Liver (tissue), 9 donors: ENCODE data around the gene VOPP1. TPM values are rescaled to one million over a fixed set of nuclear protein-coding genes. Genes with fewer than 3 reads are reported as not detected.

Source experiments
- DNase-seq: peaks from one replicate; pipeline ENCODE4 v3.0.0-alpha.2; 2017; ENCODE audit warnings: low spot score
- H3K27ac ChIP-seq, 2 donors: one replicate each; pipeline ENCODE4 v1.7.0; 2013; ENCODE audit warnings: inconsistent platforms in 2 of 2, low read length in 2 of 2, control low read depth in 1 of 2, low read depth in 1 of 2, mild to moderate bottlenecking in 1 of 2
- H3K27me3 ChIP-seq, 4 donors: one replicate each; pipeline versions ENCODE4 v1.6.1 to v1.7.0; 2013; ENCODE audit warnings: low read length in 3 of 4, inconsistent platforms in 1 of 4, mild to moderate bottlenecking in 1 of 4, moderate library complexity in 1 of 4; ENCODE audit not compliant: control insufficient read depth in 4 of 4, insufficient read depth in 4 of 4
- H3K36me3 ChIP-seq, 4 donors: one replicate each; pipeline versions ENCODE4 v1.6.1 to v1.7.0; 2013; ENCODE audit warnings: low read length in 3 of 4, mild to moderate bottlenecking in 3 of 4, low read depth in 1 of 4, moderate library complexity in 1 of 4; ENCODE audit not compliant: control insufficient read depth in 4 of 4, insufficient read depth in 3 of 4
- H3K4me1 ChIP-seq, 4 donors: one replicate each; pipeline versions ENCODE4 v1.6.1 to v1.7.0; 2013; ENCODE audit warnings: low read length in 3 of 4, mild to moderate bottlenecking in 3 of 4, moderate library complexity in 1 of 4; ENCODE audit not compliant: control insufficient read depth in 4 of 4, insufficient read depth in 4 of 4
- H3K4me3 ChIP-seq, 3 donors: one replicate each; pipeline versions ENCODE4 v1.6.1 to v1.7.0; 2013; ENCODE audit warnings: low read length in 3 of 3, control low read depth in 1 of 3, low read depth in 1 of 3, mild to moderate bottlenecking in 1 of 3
- H3K9ac ChIP-seq, 2 donors: one replicate each; pipeline ENCODE4 v1.7.0; 2013; ENCODE audit warnings: low read length in 2 of 2, mild to moderate bottlenecking in 2 of 2, moderate library complexity in 2 of 2, control low read depth in 1 of 2, low read depth in 1 of 2
- H3K9me3 ChIP-seq, 4 donors: one replicate each; pipeline versions ENCODE4 v1.6.1 to v1.7.0; 2013; ENCODE audit warnings: low read length in 3 of 4; ENCODE audit not compliant: control insufficient read depth in 4 of 4
- CTCF ChIP-seq: fragments of 150-350 bp; IDR thresholded peaks from 2 replicates; pipeline ENCODE4 v1.5.1; 2017; ENCODE audit warnings: improper control_type of control experiment, low read depth, low read length; ENCODE audit not compliant: missing input control
- FOXA1 ChIP-seq: IDR thresholded peaks from 2 replicates; pipeline ENCODE4 v1.6.1; 2016; ENCODE audit warnings: antibody characterized with exemption
- FOXA2 ChIP-seq: IDR thresholded peaks from 2 replicates; pipeline ENCODE4 v1.6.1; 2016; ENCODE audit warnings: antibody characterized with exemption
- GABPA ChIP-seq, 2 donors: IDR thresholded peaks in 1 of 2; conservative IDR thresholded peaks in 1 of 2; 2 replicates each; pipeline ENCODE4 v1.6.1; 2016; ENCODE audit warnings: antibody characterized with exemption in 2 of 2, mild to moderate bottlenecking in 1 of 2, moderate library complexity in 1 of 2
- HNF4G ChIP-seq: IDR thresholded peaks from 2 replicates; pipeline ENCODE4 v1.6.1; 2016; ENCODE audit warnings: antibody characterized with exemption
- JUND ChIP-seq, 2 donors: IDR thresholded peaks; 2 replicates each; pipeline ENCODE4 v1.6.1; 2016; ENCODE audit warnings: antibody characterized with exemption in 2 of 2
- NR2F2 ChIP-seq: IDR thresholded peaks from 2 replicates; pipeline ENCODE4 v1.6.1; 2016; ENCODE audit warnings: antibody characterized with exemption
- RAD21 ChIP-seq, 2 donors: IDR thresholded peaks; 2 replicates each; pipeline ENCODE4 v1.6.1; 2016; ENCODE audit warnings: antibody characterized with exemption in 2 of 2, mild to moderate bottlenecking in 2 of 2
- REST ChIP-seq: IDR thresholded peaks from 2 replicates; pipeline ENCODE4 v1.6.1; 2016; ENCODE audit warnings: antibody characterized with exemption, mild to moderate bottlenecking
- RXRA ChIP-seq, 2 donors: IDR thresholded peaks; 2 replicates each; pipeline ENCODE4 v1.6.1; 2017 to 2018; ENCODE audit warnings: antibody characterized with exemption in 2 of 2, mild to moderate bottlenecking in 1 of 2
- SP1 ChIP-seq: IDR thresholded peaks from 2 replicates; pipeline ENCODE4 v1.6.1; 2018; ENCODE audit warnings: antibody characterized with exemption, mild to moderate bottlenecking
- TAF1 ChIP-seq: conservative IDR thresholded peaks from 2 replicates; pipeline ENCODE4 v1.6.1; 2016; ENCODE audit warnings: antibody characterized with exemption, mild to moderate bottlenecking
- YY1 ChIP-seq: IDR thresholded peaks from 2 replicates; pipeline ENCODE4 v1.6.1; 2016; ENCODE audit warnings: antibody characterized with exemption, mild to moderate bottlenecking
- WGBS: extraction: QIAGEN DNeasy Blood & Tissue Kit; methylation state at CpG from one replicate; pipeline ENCODE4 v1.1.7; 2013; 5-methylcytosine and 5-hydroxymethylcytosine counted together
- polyA plus RNA-seq, 2 donors: library from polyadenylated mRNA; stranded (reverse) in 1 of 2; unstranded in 1 of 2; fragments of 200-250 nt in 1 of 2; fragments of >200 nt in 1 of 2; fragmentation: Nextera tagmentation in 1 of 2; extraction: Ambion mirVana in 1 of 2; gene quantifications; one replicate each; pipeline versions ENCODE4 v1.2.1 to v1.2.3, GENCODE V29; 2013 to 2015
- total RNA-seq, 2 donors: library from RNA; depleted of rRNA; stranded (reverse); fragments of >200 nt; gene quantifications; one replicate each; pipeline ENCODE4 v1.2.3, GENCODE V29; 2014
- TF ChIP-seq, protein P1 (sequence below): IDR thresholded peaks from 2 replicates; pipeline ENCODE4 v1.6.1; 2016; ENCODE audit warnings: antibody characterized with exemption
- donor health status: healthy.
- donor health status: healthy.
- donor health status: healthy.
- donor health status: healthy.
- donor health status: healthy.

VOPP1 gene
- total and polyA plus RNA-seq, 4 donors: 11.5 to 23.8 (median 21.7) TPM

DNA sequence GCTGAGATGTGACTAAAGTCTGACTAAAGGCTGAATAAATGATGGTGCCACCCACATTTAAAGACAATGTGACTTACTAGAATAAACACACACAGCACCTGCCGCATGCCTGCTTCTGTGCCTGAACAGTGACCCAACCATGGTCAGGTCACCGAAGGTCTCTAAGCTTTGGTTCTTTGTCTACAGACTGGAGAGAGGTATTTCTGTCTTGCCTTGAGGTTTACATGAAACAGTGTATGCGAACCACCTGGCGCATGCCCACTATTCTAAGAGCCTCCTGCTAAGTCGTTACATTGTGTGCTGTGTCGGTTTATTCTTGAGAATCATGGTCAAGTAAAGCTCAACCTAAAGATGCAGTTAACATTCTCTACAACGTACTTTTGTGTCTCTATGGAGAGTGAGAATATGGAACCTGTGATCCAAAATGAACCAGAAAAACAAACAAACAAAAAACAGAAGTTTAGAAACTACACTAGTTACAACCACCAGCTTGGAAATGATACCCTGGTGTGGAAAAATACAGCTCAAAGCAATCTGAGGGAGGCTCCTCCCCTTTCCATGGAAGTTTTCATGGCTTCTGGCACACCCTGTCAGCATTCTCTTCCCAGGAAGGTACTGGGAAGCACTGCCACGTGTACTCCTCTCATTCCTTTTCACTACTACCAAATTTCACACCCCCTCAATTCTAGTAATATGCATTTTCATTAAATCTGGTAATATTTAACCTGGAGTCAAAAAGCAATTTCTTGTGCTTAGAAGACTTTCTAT, 40.0 kb downstream of the VOPP1 start:
- H3K9me3 ChIP-seq: no peaks in the 10 kb centered on the region
- H3K9ac ChIP-seq: no peak overlapping the region
- no peaks in the 10 kb centered on the region for H3K27me3 ChIP-seq
- TF ChIP-seq SP1 (no peak), HNF4G (no peak), JUND (IDR thresholded peaks at IDR 0.05) (no peak)
- DNase-seq: no peak
- no peak overlapping the region for H3K27ac ChIP-seq
- H3K4me3 ChIP-seq: no peak overlapping the region
- WGBS: 91% methylated on average over 8 of the region's 8 CpGs
- H3K4me1 ChIP-seq: peaks cover 0 to 7% (median under 1%) of the 10 kb centered on the region in 4 donors
- no peaks in the 10 kb centered on the region for H3K36me3 ChIP-seq

- Histone ChIP-seq H3K4me1 (peaks cover 0 to 7% (median under 1%) of the 10 kb centered on the region in 4 donors), H3K27me3 (no peaks in the 10 kb centered on the region), H3K9me3 (no peaks in the 10 kb centered on the region), H3K27ac (no peak overlapping the region), H3K4me3 (no peak overlapping the region), H3K9ac (no peak overlapping the region), H3K36me3 (no peaks in the 10 kb centered on the region)
- DNase-seq: no peak
- no peak for TF ChIP-seq FOXA2
- no peak for TF ChIP-seq HNF4G
- no peak for TF ChIP-seq GABPA (IDR thresholded peaks at IDR 0.05 in 1 of 2, conservative IDR thresholded peaks at IDR 0.05 in 1 of 2)
- TF ChIP-seq, protein P1, sequence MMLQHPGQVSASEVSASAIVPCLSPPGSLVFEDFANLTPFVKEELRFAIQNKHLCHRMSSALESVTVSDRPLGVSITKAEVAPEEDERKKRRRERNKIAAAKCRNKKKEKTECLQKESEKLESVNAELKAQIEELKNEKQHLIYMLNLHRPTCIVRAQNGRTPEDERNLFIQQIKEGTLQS: no peak
- TF ChIP-seq REST: no peak
- TF ChIP-seq RAD21 (IDR thresholded peaks at IDR 0.05): no peak
- TF ChIP-seq CTCF: no peak
- TF ChIP-seq JUND (IDR thresholded peaks at IDR 0.05): no peak
- no peak for TF ChIP-seq TAF1
- TF ChIP-seq YY1: no peak
- no peak for TF ChIP-seq SP1
- TF ChIP-seq FOXA1: no peak
- no peak for TF ChIP-seq RXRA (IDR thresholded peaks at IDR 0.05)
- TF ChIP-seq NR2F2: no peak
- 97% methylated on average over 5 of the region's 5 CpGs for WGBS
These were observed 40.8 kb downstream of the VOPP1 start for GRCh38 chr7:55531536-55531935.
